ENCODE results near the gene PITPNC1. TPM values are rescaled to one million over a fixed set of nuclear protein-coding genes. Genes with fewer than 3 reads are reported as not detected.

Gene PITPNC1
- total RNA-seq, 1 donor from 2014 or later = 12.4 TPM

DNA sequence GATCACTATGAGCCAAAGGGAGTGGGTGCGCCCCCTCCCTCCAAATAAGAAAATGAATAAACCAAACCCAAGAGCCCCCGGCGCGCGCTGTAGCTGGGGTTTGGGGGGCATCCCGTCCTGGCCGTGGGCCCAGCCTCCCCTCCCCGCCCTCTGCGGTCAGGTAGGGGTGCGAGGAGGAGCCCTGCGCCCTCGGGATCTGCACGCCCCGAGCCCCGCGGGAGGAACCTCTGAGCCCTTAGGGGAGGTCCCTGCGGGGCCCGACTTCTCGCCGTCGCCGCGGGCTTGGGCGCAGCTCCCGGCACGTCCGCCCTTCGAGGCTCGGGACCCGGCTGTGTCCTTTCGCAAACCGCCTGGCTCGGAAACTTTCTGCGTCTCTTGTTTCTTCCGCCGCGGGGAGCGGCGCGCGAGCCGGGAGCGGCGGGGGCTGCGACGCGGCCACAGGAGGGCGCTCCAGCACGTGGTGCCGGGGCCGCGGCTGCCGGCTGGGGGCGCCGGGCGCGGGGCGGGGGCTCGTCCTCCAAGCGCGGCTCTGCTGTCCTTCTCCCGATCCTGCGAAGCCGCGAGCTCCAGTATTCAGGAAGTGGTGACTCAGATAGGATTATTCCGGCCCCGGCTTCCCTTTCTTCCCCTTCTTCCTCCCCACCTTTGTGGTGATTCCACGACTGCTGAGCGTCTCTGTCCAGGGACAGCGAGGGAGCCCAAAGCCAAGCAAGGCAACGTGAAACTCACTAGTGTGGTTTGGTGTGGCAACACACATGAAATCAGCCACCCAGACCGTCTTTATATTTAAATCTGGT lies 1.6 kb downstream of the PITPNC1 start:
- Mint-ChIP-seq H3K36me3 (ENCODE audit: low read depth, unreplicated experiment) (no peaks in the 10 kb centered on the region), H3K9me3 (ENCODE audit: unreplicated experiment) (no peaks in the 10 kb centered on the region), H3K4me3 (ENCODE audit: unreplicated experiment) (peak overlapping the region; percentile 89), H3K27ac (ENCODE audit: unreplicated experiment) (peak overlapping the region; percentile 80), H3K27me3 (ENCODE audit: low read depth, unreplicated experiment) (no peaks in the 10 kb centered on the region), H3K4me1 (ENCODE audit: low read depth, unreplicated experiment) (peaks cover 5% of the 10 kb centered on the region)
- Histone ChIP-seq H3K27me3 (ENCODE audit: insufficient read depth, low read length) (no peaks in the 10 kb centered on the region), H3K4me1 (ENCODE audit: insufficient read depth, low read length) (peaks cover 18% of the 10 kb centered on the region), H3K4me2 (ENCODE audit: low read length) (peak overlapping the region; percentile 99), H3K27ac (ENCODE audit: low read depth, low read length) (peak overlapping the region; percentile 85), H3K36me3 (ENCODE audit: insufficient read depth, low read length) (no peaks in the 10 kb centered on the region), H3K79me2 (ENCODE audit: insufficient read depth, low read length) (peaks cover 10% of the 10 kb centered on the region), H2AFZ (ENCODE audit: low read depth, low read length) (peak overlapping the region; percentile 81), H3K9me3 (ENCODE audit: insufficient read depth, low read depth, low read length) (no peaks in the 10 kb centered on the region), H4K20me1 (ENCODE audit: insufficient read depth, low read length) (no peaks in the 10 kb centered on the region), H3K9ac (ENCODE audit: low read length) (peak overlapping the region; percentile 93), H3K4me3 (ENCODE audit: insufficient read depth, low read depth, low read length) (peak overlapping the region; percentile 87)
- FAIRE-seq (no peak), DNase-seq (ENCODE audit: low read depth) (peak; percentile 65)
- TF ChIP-seq CTCF (IDR thresholded peaks at IDR 0.05; ENCODE audit: insufficient read depth, low read depth, low read length) (peak; percentile 36), EZH2 (IDR thresholded peaks at IDR 0.05; ENCODE audit: insufficient read depth, low read length) (no peak)

GRCh38 chr17:67379251-67379630 lies 2.2 kb downstream of the PITPNC1 start:
- Mint-ChIP-seq H3K27ac (ENCODE audit: unreplicated experiment) (peak overlapping the region; percentile 80), H3K4me3 (ENCODE audit: unreplicated experiment) (peak overlapping the region; percentile 89), H3K27me3 (ENCODE audit: low read depth, unreplicated experiment) (no peaks in the 10 kb centered on the region), H3K9me3 (ENCODE audit: unreplicated experiment) (no peaks in the 10 kb centered on the region), H3K4me1 (ENCODE audit: low read depth, unreplicated experiment) (peaks cover 5% of the 10 kb centered on the region), H3K36me3 (ENCODE audit: low read depth, unreplicated experiment) (no peaks in the 10 kb centered on the region)
- no peaks in the 10 kb centered on the region for H3K36me3 ChIP-seq (ENCODE audit: insufficient read depth, low read length)
- FAIRE-seq = no peak
- H3K4me3 ChIP-seq (ENCODE audit: insufficient read depth, low read depth, low read length) = peak overlapping the region; percentile 62
- H3K9me3 ChIP-seq (ENCODE audit: insufficient read depth, low read depth, low read length) = no peaks in the 10 kb centered on the region
- peak overlapping the region; percentile 81 for H2AFZ ChIP-seq (ENCODE audit: low read depth, low read length)
- peak overlapping the region; percentile 93 for H3K9ac ChIP-seq (ENCODE audit: low read length)
- H4K20me1 ChIP-seq (ENCODE audit: insufficient read depth, low read length) = no peaks in the 10 kb centered on the region
- peak overlapping the region; percentile 99 for H3K4me2 ChIP-seq (ENCODE audit: low read length)
- peaks cover 18% of the 10 kb centered on the region for H3K4me1 ChIP-seq (ENCODE audit: insufficient read depth, low read length)
- H3K79me2 ChIP-seq (ENCODE audit: insufficient read depth, low read length) = peaks cover 10% of the 10 kb centered on the region
- DNase-seq (ENCODE audit: low read depth) = no peak
- no peaks in the 10 kb centered on the region for H3K27me3 ChIP-seq (ENCODE audit: insufficient read depth, low read length)
- H3K27ac ChIP-seq (ENCODE audit: low read depth, low read length) = peak overlapping the region; percentile 57
- no peak for TF ChIP-seq EZH2 (IDR thresholded peaks at IDR 0.05; ENCODE audit: insufficient read depth, low read length)
- no peak for TF ChIP-seq CTCF (IDR thresholded peaks at IDR 0.05; ENCODE audit: insufficient read depth, low read depth, low read length)

DNA sequence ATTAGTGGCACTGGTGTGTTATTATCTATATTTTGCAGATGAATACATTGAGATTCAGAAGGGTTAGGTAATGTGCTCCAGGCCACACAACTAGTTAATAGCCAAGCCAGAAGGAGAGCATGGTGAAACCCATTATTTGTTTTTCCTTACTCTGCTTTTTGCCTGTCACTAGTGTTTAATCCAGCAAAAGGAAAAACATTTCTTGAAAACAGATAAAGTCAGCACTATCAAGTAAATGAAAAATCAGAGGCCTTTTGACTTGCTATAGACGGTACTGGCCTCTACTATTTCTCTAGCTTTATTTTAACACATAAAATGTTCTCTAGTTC lies 4.8 kb downstream of the PITPNC1 start:
- no peak for TF ChIP-seq CTCF (IDR thresholded peaks at IDR 0.05; ENCODE audit: insufficient read depth, low read depth, low read length)
- no peak for TF ChIP-seq EZH2 (IDR thresholded peaks at IDR 0.05; ENCODE audit: insufficient read depth, low read length)
- Mint-ChIP-seq H3K36me3 (ENCODE audit: low read depth, unreplicated experiment) (no peaks in the 10 kb centered on the region), H3K27me3 (ENCODE audit: low read depth, unreplicated experiment) (no peaks in the 10 kb centered on the region), H3K27ac (ENCODE audit: unreplicated experiment) (no peak overlapping the region), H3K9me3 (ENCODE audit: unreplicated experiment) (no peaks in the 10 kb centered on the region), H3K4me1 (ENCODE audit: low read depth, unreplicated experiment) (peaks cover 2% of the 10 kb centered on the region), H3K4me3 (ENCODE audit: unreplicated experiment) (no peak overlapping the region)
- H2AFZ ChIP-seq (ENCODE audit: low read depth, low read length) = no peak overlapping the region
- H3K9ac ChIP-seq (ENCODE audit: low read length) = no peak overlapping the region
- H4K20me1 ChIP-seq (ENCODE audit: insufficient read depth, low read length) = peaks cover 3% of the 10 kb centered on the region
- H3K9me3 ChIP-seq (ENCODE audit: insufficient read depth, low read depth, low read length) = no peaks in the 10 kb centered on the region
- H3K4me3 ChIP-seq (ENCODE audit: insufficient read depth, low read depth, low read length) = no peak overlapping the region
- H3K4me2 ChIP-seq (ENCODE audit: low read length) = no peak overlapping the region
- H3K79me2 ChIP-seq (ENCODE audit: insufficient read depth, low read length) = peaks cover 14% of the 10 kb centered on the region
- DNase-seq (ENCODE audit: low read depth) (no peak), FAIRE-seq (no peak)
- no peaks in the 10 kb centered on the region for H3K36me3 ChIP-seq (ENCODE audit: insufficient read depth, low read length)
- no peak overlapping the region for H3K27ac ChIP-seq (ENCODE audit: low read depth, low read length)
- peaks cover 6% of the 10 kb centered on the region for H3K4me1 ChIP-seq (ENCODE audit: insufficient read depth, low read length)
- H3K27me3 ChIP-seq (ENCODE audit: insufficient read depth, low read length) = no peaks in the 10 kb centered on the region
